ENCODE data around the gene TNFRSF1A. TPM values are rescaled to one million over a fixed set of nuclear protein-coding genes. Genes with fewer than 3 reads are reported as not detected.

TNFRSF1A gene
- total and polyA plus RNA-seq, 2 of the 13 experiments (the other 11 are each of a cell fraction or from before 2014, with no cell fraction given) = 41.5 to 61.2 TPM

GRCh38 chr12:6370994-6371754 lies 29.3 kb upstream of the TNFRSF1A start (continued):
- TF ChIP-seq MBD4 (IDR thresholded peaks at IDR 0.05; ENCODE audit: borderline replicate concordance, low read length) (no peak), MIER3 (CRISPR knock-in tag; IDR thresholded peaks at IDR 0.05; ENCODE audit: borderline replicate concordance) (peak; percentile 24; the same call in 1 of the 2 replicates), ARID2 (CRISPR knock-in tag; IDR thresholded peaks at IDR 0.05; ENCODE audit: borderline replicate concordance) (no peak), TRAFD1 (CRISPR knock-in tag; IDR thresholded peaks at IDR 0.05; ENCODE audit: borderline replicate concordance) (no peak), SOX6 (IDR thresholded peaks at IDR 0.05) (no peak), SOX6 (CRISPR knock-in tag; IDR thresholded peaks at IDR 0.05) (peak; percentile 61), GATAD1 (CRISPR knock-in tag; IDR thresholded peaks at IDR 0.05) (0 out of 2 replicates have a peak, but pooled peaks have one; percentile 18), LCORL (IDR thresholded peaks at IDR 0.05) (no peak), LCORL (CRISPR knock-in tag; IDR thresholded peaks at IDR 0.05) (peak; percentile 68), ZBTB25 (CRISPR knock-in tag; IDR thresholded peaks at IDR 0.05) (no peak), PPARG (CRISPR knock-in tag; conservative IDR thresholded peaks at IDR 0.05) (peak; percentile 84), ZBTB7B (CRISPR knock-in tag; IDR thresholded peaks at IDR 0.05) (peak; percentile 85; the same call in 1 of the 2 replicates), GATAD2A (CRISPR knock-in tag; IDR thresholded peaks at IDR 0.05) (peak; percentile 72), MAFG (CRISPR knock-in tag; IDR thresholded peaks at IDR 0.05) (no peak), ZNF484 (CRISPR knock-in tag; IDR thresholded peaks at IDR 0.05; ENCODE audit: borderline replicate concordance, low read depth) (no peak), ZNF138 (CRISPR knock-in tag; IDR thresholded peaks at IDR 0.05; ENCODE audit: low read depth) (no peak), CEBPZ (IDR thresholded peaks at IDR 0.05; ENCODE audit: low read length) (no peak), STAG1 (CRISPR knock-in tag; IDR thresholded peaks at IDR 0.05) (peak; percentile 24; the same call in 1 of the 2 replicates), ZNF282 (IDR thresholded peaks at IDR 0.05; ENCODE audit: partially characterized antibody) (no peak), ZNF143 (CRISPR knock-in tag; IDR thresholded peaks at IDR 0.05) (no peak), SAFB2 (CRISPR knock-in tag; IDR thresholded peaks at IDR 0.05; ENCODE audit: borderline replicate concordance, low read depth) (no peak), SP5 (CRISPR knock-in tag; IDR thresholded peaks at IDR 0.05; ENCODE audit: borderline replicate concordance, low read depth) (peak; percentile 95), HOXA3 (CRISPR knock-in tag; IDR thresholded peaks at IDR 0.05) (peak; percentile 70), POLR2G (IDR thresholded peaks at IDR 0.05; ENCODE audit: low read depth, low read length) (peak; percentile 80), SP4 (CRISPR knock-in tag; IDR thresholded peaks at IDR 0.05) (peak; percentile 65; the same call in 1 of the 2 replicates), ZNF75D (CRISPR knock-in tag; IDR thresholded peaks at IDR 0.05; ENCODE audit: borderline replicate concordance) (no peak), ZNF367 (CRISPR knock-in tag; IDR thresholded peaks at IDR 0.05; ENCODE audit: borderline replicate concordance) (no peak)
